Measurements from ENCODE around the gene ERBIN. TPM values are rescaled to one million over a fixed set of nuclear protein-coding genes. Genes with fewer than 3 reads are reported as not detected.

Gene ERBIN
- total and polyA plus RNA-seq, 2 of the 4 experiments (the other 2 are of a cell fraction): 25.8 to 70.1 TPM

DNA sequence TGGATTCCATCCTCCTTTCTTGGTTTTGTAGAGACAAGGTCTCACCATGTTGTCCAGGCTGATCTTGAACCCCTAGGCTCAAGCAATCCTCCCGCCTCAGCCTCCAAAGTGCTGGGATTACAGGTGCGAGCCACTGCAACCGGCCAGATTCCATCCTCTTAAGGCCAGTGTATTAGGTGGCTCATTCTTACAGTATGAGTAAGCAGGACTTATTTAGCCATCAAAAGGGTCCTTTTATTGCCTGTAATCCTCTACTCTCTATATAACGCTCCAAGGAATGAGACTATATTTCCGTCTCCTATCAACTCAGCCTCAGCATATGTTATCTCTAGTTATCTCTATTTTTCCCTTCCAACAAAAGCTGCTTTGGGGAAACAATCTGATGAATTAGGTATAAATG lies 3.0 kb upstream of the ERBIN start:
- Histone ChIP-seq H3K27ac (ENCODE audit: insufficient read depth, low read length) (no peak overlapping the region), H4K8ac (ENCODE audit: low read depth in 2 of 2, low read length in 2 of 2) (no peak overlapping the region), H3K18ac (ENCODE audit: low read depth, low read length) (no peak overlapping the region), H2BK15ac (ENCODE audit: low read depth, low read length) (no peak overlapping the region), H3K4me3 (ENCODE audit: insufficient read depth, low read depth, low read length) (no peak overlapping the region), H2AFZ (replicated peaks; ENCODE audit: low read length, poor library complexity) (no peak overlapping the region), H3K27me3 (ENCODE audit: control insufficient read depth, insufficient read depth, low read length) (no peaks in the 10 kb centered on the region), H2AK5ac (ENCODE audit: low read depth, low read length) (no peak overlapping the region), H3K4ac (ENCODE audit: low read depth, low read length) (no peak overlapping the region), H4K5ac (ENCODE audit: low read depth, low read length) (no peak overlapping the region), H3K23ac (ENCODE audit: low read depth, low read length) (no peak overlapping the region; the same call in 1 of the 2 replicates), H2BK20ac (ENCODE audit: low read depth, low read length) (no peak overlapping the region), H2BK120ac (ENCODE audit: low read depth, low read length) (no peak overlapping the region), H3K9me1 (ENCODE audit: insufficient read depth, low read length) (no peaks in the 10 kb centered on the region; the same call in 1 of the 2 replicates), H4K91ac (ENCODE audit: insufficient read depth, low read depth, low read length) (no peak overlapping the region), H3K4me1 (ENCODE audit: control insufficient read depth, insufficient read depth, low read length) (peaks cover 2% of the 10 kb centered on the region; the same call in 1 of the 2 replicates), H3K14ac (replicated peaks; ENCODE audit: low read depth, low read length) (no peak overlapping the region), H2AK9ac (replicated peaks; ENCODE audit: low read depth, low read length, poor library complexity) (no peak overlapping the region), H3K56ac (ENCODE audit: extremely low read depth, insufficient read depth, low read length) (no peak overlapping the region), H3K79me1 (ENCODE audit: low read depth in 1 of 2, low read length in 2 of 2) (peaks cover 4 to 14% of the 10 kb centered on the region in 2 experiments; a peak in 3 of 4 replicates), H3K4me2 (ENCODE audit: low read depth, low read length) (no peak overlapping the region), H2BK5ac (ENCODE audit: low read depth, low read length, poor library complexity, severe bottlenecking) (no peak overlapping the region), H3K9ac (ENCODE audit: low read depth, low read length) (no peak overlapping the region), H3K36me3 (ENCODE audit: control insufficient read depth, insufficient read depth, low read length) (no peaks in the 10 kb centered on the region), H4K20me1 (ENCODE audit: insufficient read depth, low read length) (no peaks in the 10 kb centered on the region; the same call in 1 of the 2 replicates), H3K9me3 (ENCODE audit: control insufficient read depth, insufficient read depth, low read length) (no peaks in the 10 kb centered on the region)
- dilution Hi-C loops (cut with HindIII; ENCODE audit: low sequenced_read_pairs, unreplicated experiment): no loop called here
- DNase-seq (no peak), ATAC-seq (ENCODE audit: low read depth) (no peak)
- in situ Hi-C loops (cut with MboI; ENCODE audit: low sequenced_read_pairs): no loop called here
- POLR2A ChIA-PET (ENCODE audit: unreplicated experiment): no interaction called here
- WGBS, 2 experiments (ENCODE audit: extremely low coverage in 2 of 2, insufficient read length in 1 of 2): no CpG with 5 or more reads among the region's 5 CpGs
- intact Hi-C loops (cut with micrococcal nuclease): no loop called here
- no peak for TF ChIP-seq RAD21 (IDR thresholded peaks at IDR 0.05; ENCODE audit: low read length)
- no peak for TF ChIP-seq BHLHE40 (IDR thresholded peaks at IDR 0.05; ENCODE audit: low read depth, low read length)
- TF ChIP-seq MAFK (IDR thresholded peaks at IDR 0.05; ENCODE audit: low read depth, low read length): no peak
- no peak for TF ChIP-seq CEBPB (IDR thresholded peaks at IDR 0.05; ENCODE audit: low read depth, low read length)
- no peak for TF ChIP-seq MAZ (IDR thresholded peaks at IDR 0.05; ENCODE audit: borderline replicate concordance, low read depth, low read length)
- TF ChIP-seq CTCF (conservative IDR thresholded peaks at IDR 0.05; ENCODE audit: low read depth, low read length): no peak
- TF ChIP-seq RCOR1 (IDR thresholded peaks at IDR 0.05; ENCODE audit: insufficient replicate concordance, low read length): no peak
- TF ChIP-seq NFE2L2 (IDR thresholded peaks at IDR 0.05; ENCODE audit: low read depth, low read length): no peak
- no peak for TF ChIP-seq MXI1 (IDR thresholded peaks at IDR 0.05; ENCODE audit: borderline replicate concordance, low read depth, low read length)
- no peak for TF ChIP-seq ELK1 (IDR thresholded peaks at IDR 0.05; ENCODE audit: borderline replicate concordance, low read depth, low read length)
- CTCF ChIA-PET: interaction anchor here (1.7 kb wide), 1 partner anchor 180 kb away, joined by 6 read pairs; no protein-coding TSS in a partner anchor
- BruUV-seq (replicated peaks): no TSS peak
